ENCODE results near the gene SECISBP2.
"Not testable (repeated sequence)": the region's sequence is repeated elsewhere in the genome, so short reads cannot be mapped to it uniquely, and the experiment has no call there.

The SECISBP2 gene

DNA sequence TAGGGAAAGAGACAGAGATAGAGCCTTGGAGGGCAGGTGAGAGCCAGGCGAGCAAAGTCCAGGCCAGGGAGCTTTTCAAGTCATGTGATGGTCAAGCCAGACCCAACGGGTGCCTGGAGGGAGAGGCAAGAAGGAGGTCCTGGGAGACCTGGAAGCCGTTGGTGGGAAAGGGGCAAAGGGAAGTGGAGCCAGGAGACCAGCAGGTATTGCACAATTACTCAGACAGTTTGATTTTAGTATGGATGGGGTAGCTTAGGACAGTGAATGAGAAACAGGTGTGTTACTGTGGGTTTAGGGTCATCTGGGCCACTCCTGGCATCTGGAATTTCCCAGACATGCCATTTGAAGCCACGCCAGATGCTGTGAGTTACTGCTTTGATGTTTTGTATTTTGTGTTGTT is 5.1 kb downstream of the SECISBP2 start:
- H3K27ac ChIP-seq (ENCODE audit: insufficient read depth, low read depth, low read length, poor library complexity, severe bottlenecking): no peak overlapping the region

DNA sequence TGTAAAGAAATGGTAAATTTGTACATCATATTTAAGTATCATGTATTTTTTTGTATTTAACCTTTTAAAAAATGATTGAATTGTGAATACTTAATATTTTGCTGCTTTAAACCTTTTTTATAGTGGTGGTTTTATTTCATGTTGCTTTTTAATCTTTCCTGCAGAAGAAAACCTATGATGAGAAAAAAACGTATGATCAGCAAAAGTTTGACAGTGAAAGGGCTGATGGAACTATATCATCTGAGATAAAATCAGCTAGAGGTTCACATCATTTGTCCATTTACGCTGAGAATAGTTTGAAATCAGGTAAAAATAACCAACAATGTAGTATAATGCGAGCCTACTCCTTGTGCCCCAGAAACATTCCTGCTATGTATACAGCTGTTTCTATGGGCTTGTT is 7.4 kb downstream of the SECISBP2 start:
- H3K27me3 ChIP-seq (ENCODE audit: control insufficient read depth, insufficient read depth, low read length, poor library complexity, severe bottlenecking): no peaks in the 10 kb centered on the region
- 96% methylated on average over 3 of the region's 3 CpGs for WGBS, 2 experiments
- no peak overlapping the region for H3K4me3 ChIP-seq (ENCODE audit: insufficient read depth, low read depth, low read length)
- no peak overlapping the region for H3K27ac ChIP-seq (ENCODE audit: insufficient read depth, low read depth, low read length, poor library complexity, severe bottlenecking)
- peaks cover 15% of the 10 kb centered on the region for H3K36me3 ChIP-seq (ENCODE audit: control insufficient read depth, insufficient read depth, low read length)
- H3K4me1 ChIP-seq (ENCODE audit: control insufficient read depth, insufficient read depth, low read length): no peaks in the 10 kb centered on the region
- no peaks in the 10 kb centered on the region for H3K9me3 ChIP-seq (ENCODE audit: control insufficient read depth, low read length)

More for the DNA sequence above, 5.1 kb downstream of the SECISBP2 start:
- Histone ChIP-seq H3K36me3 (ENCODE audit: control insufficient read depth, insufficient read depth, low read length) (no peaks in the 10 kb centered on the region), H3K9me3 (ENCODE audit: control insufficient read depth, low read length) (no peaks in the 10 kb centered on the region), H3K4me3 (ENCODE audit: insufficient read depth, low read depth, low read length) (no peak overlapping the region), H3K27me3 (ENCODE audit: control insufficient read depth, insufficient read depth, low read length, poor library complexity, severe bottlenecking) (no peaks in the 10 kb centered on the region), H3K4me1 (ENCODE audit: control insufficient read depth, insufficient read depth, low read length) (peaks cover 4% of the 10 kb centered on the region)
- WGBS, 2 experiments: 92 to 94% methylated on average over 4 of the region's 4 CpGs

DNA sequence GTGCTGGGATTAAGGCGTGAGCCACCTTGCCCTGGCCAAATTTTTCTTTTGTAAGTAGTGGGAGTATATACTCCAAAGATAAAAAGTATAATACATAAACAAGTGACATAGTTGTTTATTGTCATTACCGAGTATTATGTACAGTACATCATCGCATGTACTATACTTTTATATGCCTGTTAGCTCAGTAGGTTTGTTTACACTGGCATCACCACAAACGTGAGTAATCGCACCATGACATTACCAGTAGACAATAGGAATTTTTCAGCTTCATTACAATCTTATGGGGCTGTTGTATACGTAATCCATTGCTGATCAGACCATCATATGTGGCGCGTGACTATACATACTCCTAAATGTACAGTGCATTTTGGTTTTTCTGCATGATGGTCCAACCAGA is 9.8 kb downstream of the SECISBP2 start:
- Histone ChIP-seq H3K36me3 (ENCODE audit: control insufficient read depth, insufficient read depth, low read length) (peaks cover 19% of the 10 kb centered on the region), H3K27me3 (ENCODE audit: control insufficient read depth, insufficient read depth, low read length, poor library complexity, severe bottlenecking) (no peaks in the 10 kb centered on the region), H3K27ac (ENCODE audit: insufficient read depth, low read depth, low read length, poor library complexity, severe bottlenecking) (no peak overlapping the region), H3K4me3 (ENCODE audit: insufficient read depth, low read depth, low read length) (no peak overlapping the region), H3K4me1 (ENCODE audit: control insufficient read depth, insufficient read depth, low read length) (no peaks in the 10 kb centered on the region), H3K9me3 (ENCODE audit: control insufficient read depth, low read length) (no peaks in the 10 kb centered on the region)
- 97 to 98% methylated on average over 7 to 8 of the region's 8 CpGs for WGBS, 2 experiments

DNA sequence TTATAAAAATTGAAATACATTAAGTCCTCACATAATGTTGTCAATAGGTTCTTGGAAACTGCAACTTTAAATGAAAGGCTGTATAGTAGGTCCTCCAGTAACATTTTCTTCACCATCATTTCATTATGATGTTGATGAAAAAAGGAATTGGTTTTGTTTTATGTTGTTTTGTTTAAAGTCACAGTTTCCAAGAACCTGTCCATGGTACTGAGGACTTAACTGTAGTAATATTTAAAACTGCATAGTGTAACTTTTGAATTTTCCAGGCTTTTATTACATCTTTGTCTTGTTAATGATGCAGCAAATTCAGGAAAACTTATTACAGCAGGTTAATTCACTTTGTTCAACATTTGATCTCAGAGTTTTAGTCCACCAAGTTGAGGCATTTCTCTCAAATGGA is 11.6 kb downstream of the SECISBP2 start:
- Histone ChIP-seq H3K27me3 (ENCODE audit: control insufficient read depth, insufficient read depth, low read length, poor library complexity, severe bottlenecking) (no peaks in the 10 kb centered on the region), H3K27ac (ENCODE audit: insufficient read depth, low read depth, low read length, poor library complexity, severe bottlenecking) (no peak overlapping the region), H3K4me3 (ENCODE audit: insufficient read depth, low read depth, low read length) (no peak overlapping the region), H3K9me3 (ENCODE audit: control insufficient read depth, low read length) (no peaks in the 10 kb centered on the region), H3K4me1 (ENCODE audit: control insufficient read depth, insufficient read depth, low read length) (no peaks in the 10 kb centered on the region), H3K36me3 (ENCODE audit: control insufficient read depth, insufficient read depth, low read length) (peaks cover 34% of the 10 kb centered on the region)

DNA sequence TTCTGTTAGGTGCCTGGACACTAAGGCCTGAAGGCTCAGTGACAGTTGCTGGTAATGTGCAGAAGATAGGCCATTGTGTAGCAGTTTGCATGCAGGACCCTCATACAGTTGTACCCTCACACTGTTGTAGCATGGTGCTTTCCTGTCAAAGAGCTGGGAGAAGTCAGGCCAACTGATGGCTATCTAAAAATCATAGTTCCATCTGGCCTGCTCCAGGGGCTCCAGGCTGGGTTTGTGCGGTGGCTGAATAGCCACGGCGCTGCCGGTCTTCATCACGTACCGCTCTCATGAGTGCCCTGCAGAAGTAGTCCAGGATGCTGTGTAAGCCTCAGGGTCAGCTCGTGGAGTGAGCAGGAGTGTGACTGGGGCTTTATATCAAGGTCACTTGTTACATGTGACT is 12.2 kb downstream of the SECISBP2 start:
- Histone ChIP-seq H3K36me3 (ENCODE audit: control insufficient read depth, insufficient read depth, low read length) (peaks cover 40% of the 10 kb centered on the region), H3K27me3 (ENCODE audit: control insufficient read depth, insufficient read depth, low read length, poor library complexity, severe bottlenecking) (no peaks in the 10 kb centered on the region), H3K9me3 (ENCODE audit: control insufficient read depth, low read length) (no peaks in the 10 kb centered on the region), H3K4me1 (ENCODE audit: control insufficient read depth, insufficient read depth, low read length) (no peaks in the 10 kb centered on the region), H3K4me3 (ENCODE audit: insufficient read depth, low read depth, low read length) (no peak overlapping the region), H3K27ac (ENCODE audit: insufficient read depth, low read depth, low read length, poor library complexity, severe bottlenecking) (no peak overlapping the region)
- WGBS, 2 experiments: 95 to 98% methylated on average over 7 of the region's 7 CpGs

DNA sequence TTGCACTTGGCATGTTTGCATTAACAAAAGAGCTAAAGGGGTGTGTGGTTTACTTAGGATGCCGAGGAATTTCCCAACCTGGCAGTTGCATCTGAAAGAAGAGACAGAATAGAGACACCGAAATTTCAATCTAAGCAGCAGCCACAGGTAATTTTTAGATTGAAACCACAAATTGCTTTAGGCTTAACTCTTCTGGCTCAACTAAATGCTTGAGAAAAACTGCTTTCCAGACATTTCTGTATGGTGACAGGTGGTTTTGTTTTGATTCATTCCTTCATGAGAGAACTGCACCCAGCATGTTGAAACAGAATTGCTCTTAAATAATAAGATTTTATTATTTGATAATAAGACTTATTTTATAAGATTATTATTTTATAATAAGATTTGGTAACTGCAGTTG is 21.5 kb downstream of the SECISBP2 start:
- Histone ChIP-seq H3K36me3 (ENCODE audit: control insufficient read depth, insufficient read depth, low read length) (peaks cover 46% of the 10 kb centered on the region), H3K9me3 (ENCODE audit: control insufficient read depth, low read length) (no peaks in the 10 kb centered on the region), H3K27ac (ENCODE audit: insufficient read depth, low read depth, low read length, poor library complexity, severe bottlenecking) (no peak overlapping the region), H3K27me3 (ENCODE audit: control insufficient read depth, insufficient read depth, low read length, poor library complexity, severe bottlenecking) (no peaks in the 10 kb centered on the region), H3K4me3 (ENCODE audit: insufficient read depth, low read depth, low read length) (no peak overlapping the region), H3K4me1 (ENCODE audit: control insufficient read depth, insufficient read depth, low read length) (no peaks in the 10 kb centered on the region)
- 95 to 97% methylated on average over 2 of the region's 2 CpGs for WGBS, 2 experiments

DNA sequence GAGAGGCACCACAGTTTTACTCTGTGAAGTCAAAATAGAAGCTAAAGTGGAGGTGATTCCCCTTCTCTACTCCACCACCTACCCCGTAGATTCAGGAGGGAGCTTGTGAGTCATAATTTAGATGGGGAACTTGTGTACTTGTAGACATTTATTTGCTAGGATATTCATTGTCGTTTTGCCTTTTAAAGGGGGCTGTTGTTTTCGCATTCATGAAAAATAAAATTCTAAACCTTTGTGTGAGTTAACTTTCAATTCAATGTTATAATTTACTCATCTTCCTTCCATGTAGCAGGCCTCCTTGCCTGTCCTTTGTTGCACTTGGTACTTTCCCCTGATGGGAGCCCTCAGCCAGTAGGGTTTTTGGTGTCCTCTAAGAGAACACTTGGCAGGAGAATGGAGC is 22.0 kb downstream of the SECISBP2 start:
- Histone ChIP-seq H3K4me1 (ENCODE audit: control insufficient read depth, insufficient read depth, low read length) (no peaks in the 10 kb centered on the region), H3K9me3 (ENCODE audit: control insufficient read depth, low read length) (no peaks in the 10 kb centered on the region), H3K36me3 (ENCODE audit: control insufficient read depth, insufficient read depth, low read length) (peaks cover 44% of the 10 kb centered on the region), H3K4me3 (ENCODE audit: insufficient read depth, low read depth, low read length) (no peak overlapping the region), H3K27me3 (ENCODE audit: control insufficient read depth, insufficient read depth, low read length, poor library complexity, severe bottlenecking) (no peaks in the 10 kb centered on the region), H3K27ac (ENCODE audit: insufficient read depth, low read depth, low read length, poor library complexity, severe bottlenecking) (no peak overlapping the region)
- WGBS, 2 experiments: 92 to 100% methylated on average over 1 to 3 of the region's 3 CpGs

DNA sequence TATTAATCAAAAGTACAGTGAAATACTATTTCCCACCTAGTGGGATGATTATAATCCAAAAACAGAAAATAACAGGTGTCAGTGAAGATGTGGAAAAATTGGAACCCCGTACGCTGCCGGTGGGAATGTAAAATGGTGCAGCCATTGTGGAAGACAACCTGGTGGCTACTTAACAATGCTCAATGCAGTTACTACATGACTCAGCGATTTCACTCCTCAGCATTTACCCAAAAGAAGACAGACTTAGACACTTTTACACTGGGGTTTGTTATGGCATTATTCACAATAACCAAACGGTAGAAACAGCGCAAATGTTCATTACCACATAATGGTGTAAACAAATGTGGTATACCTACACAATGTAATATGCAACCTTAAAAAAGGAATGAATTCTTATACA is 23.9 kb downstream of the SECISBP2 start:
- WGBS, 2 experiments: 93% methylated on average over 4 to 6 of the region's 6 CpGs
- Histone ChIP-seq H3K9me3 (ENCODE audit: control insufficient read depth, low read length) (no peaks in the 10 kb centered on the region), H3K4me1 (ENCODE audit: control insufficient read depth, insufficient read depth, low read length) (no peaks in the 10 kb centered on the region), H3K4me3 (ENCODE audit: insufficient read depth, low read depth, low read length) (no peak overlapping the region), H3K27ac (ENCODE audit: insufficient read depth, low read depth, low read length, poor library complexity, severe bottlenecking) (no peak overlapping the region), H3K27me3 (ENCODE audit: control insufficient read depth, insufficient read depth, low read length, poor library complexity, severe bottlenecking) (no peaks in the 10 kb centered on the region), H3K36me3 (ENCODE audit: control insufficient read depth, insufficient read depth, low read length) (peaks cover 51% of the 10 kb centered on the region)

DNA sequence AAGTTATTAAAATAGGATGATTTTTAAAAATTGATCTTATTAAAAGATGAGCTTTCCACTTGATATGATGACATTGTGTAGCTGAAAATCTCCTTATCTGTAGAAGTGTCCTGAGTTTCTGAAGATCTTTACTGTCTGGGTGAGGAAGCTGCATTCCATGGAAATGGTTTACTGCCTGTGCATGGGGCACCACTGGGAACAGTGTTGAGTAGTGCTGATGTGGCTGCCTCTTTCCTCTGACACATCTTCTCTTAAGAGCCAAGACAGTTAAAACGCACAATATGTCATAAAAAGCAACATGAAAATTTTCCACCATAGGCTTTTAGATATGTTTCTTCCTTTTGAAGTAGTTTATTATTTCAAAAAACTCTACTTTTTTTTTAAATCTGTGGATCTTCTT is 24.6 kb downstream of the SECISBP2 start:
- H3K36me3 ChIP-seq (ENCODE audit: control insufficient read depth, insufficient read depth, low read length): peaks cover 48% of the 10 kb centered on the region
- 90% methylated on average over 1 of the region's 1 CpG; no CpG with 5 or more reads in 1 of the 2 experiments for WGBS, 2 experiments
- no peak overlapping the region for H3K4me3 ChIP-seq (ENCODE audit: insufficient read depth, low read depth, low read length)
- no peaks in the 10 kb centered on the region for H3K27me3 ChIP-seq (ENCODE audit: control insufficient read depth, insufficient read depth, low read length, poor library complexity, severe bottlenecking)
- H3K9me3 ChIP-seq (ENCODE audit: control insufficient read depth, low read length): no peaks in the 10 kb centered on the region
- no peaks in the 10 kb centered on the region for H3K4me1 ChIP-seq (ENCODE audit: control insufficient read depth, insufficient read depth, low read length)
- H3K27ac ChIP-seq (ENCODE audit: insufficient read depth, low read depth, low read length, poor library complexity, severe bottlenecking): no peak overlapping the region

DNA sequence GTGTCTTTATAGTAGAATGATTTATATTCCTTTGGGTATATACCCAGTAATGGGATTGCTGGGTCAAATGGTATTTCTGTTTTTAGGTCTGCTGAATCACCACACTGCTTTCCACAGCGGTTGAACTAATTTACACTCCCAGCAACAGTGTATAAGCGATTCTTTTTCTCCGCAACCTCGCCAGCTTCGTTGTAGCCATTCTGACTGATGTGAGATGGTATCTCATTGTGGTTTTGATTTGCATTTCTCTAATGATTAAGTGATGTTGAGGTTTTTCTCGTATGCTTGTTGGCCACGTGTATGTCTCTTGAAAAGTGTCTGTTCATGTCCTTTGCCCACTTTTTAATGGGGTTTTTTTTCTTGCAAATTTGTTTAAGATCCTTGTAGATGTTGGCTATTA is 25.5 kb downstream of the SECISBP2 start:
- not testable (repeated sequence) for H3K27ac ChIP-seq (ENCODE audit: insufficient read depth, low read depth, low read length, poor library complexity, severe bottlenecking); H3K4me3 ChIP-seq (ENCODE audit: insufficient read depth, low read depth, low read length); H3K9me3 ChIP-seq (ENCODE audit: control insufficient read depth, low read length); H3K4me1 ChIP-seq (ENCODE audit: control insufficient read depth, insufficient read depth, low read length); H3K27me3 ChIP-seq (ENCODE audit: control insufficient read depth, insufficient read depth, low read length, poor library complexity, severe bottlenecking)
- peaks cover 49% of the 10 kb centered on the region for H3K36me3 ChIP-seq (ENCODE audit: control insufficient read depth, insufficient read depth, low read length)
- WGBS, 2 experiments: 93 to 97% methylated on average over 7 of the region's 7 CpGs

DNA sequence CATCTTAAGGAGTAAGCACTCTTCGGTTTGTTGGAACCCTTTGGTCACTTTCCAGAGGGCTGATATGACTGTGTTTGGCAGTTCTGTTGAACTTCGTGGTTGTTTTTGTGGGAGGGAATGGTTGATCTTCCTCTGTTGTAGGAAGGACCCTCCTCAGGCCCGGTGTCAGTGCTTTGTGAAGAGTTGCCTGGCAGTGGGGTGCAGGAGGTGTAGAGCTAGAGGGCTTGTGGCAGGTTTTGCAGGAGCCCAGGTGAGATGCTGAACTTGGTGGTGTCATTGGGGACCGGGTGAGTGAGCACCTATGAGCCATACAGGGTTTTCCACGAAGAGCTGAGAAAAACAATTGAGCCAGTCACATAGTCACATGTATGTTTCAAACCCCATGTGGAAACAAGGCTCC is 27.2 kb downstream of the SECISBP2 start:
- H3K36me3 ChIP-seq (ENCODE audit: control insufficient read depth, insufficient read depth, low read length): peaks cover 48% of the 10 kb centered on the region
- no peak overlapping the region for H3K27ac ChIP-seq (ENCODE audit: insufficient read depth, low read depth, low read length, poor library complexity, severe bottlenecking)
- no peak overlapping the region for H3K4me3 ChIP-seq (ENCODE audit: insufficient read depth, low read depth, low read length)
- H3K9me3 ChIP-seq (ENCODE audit: control insufficient read depth, low read length): no peaks in the 10 kb centered on the region
- H3K4me1 ChIP-seq (ENCODE audit: control insufficient read depth, insufficient read depth, low read length): no peaks in the 10 kb centered on the region
- WGBS, 2 experiments: 94 to 95% methylated on average over 5 of the region's 5 CpGs
- H3K27me3 ChIP-seq (ENCODE audit: control insufficient read depth, insufficient read depth, low read length, poor library complexity, severe bottlenecking): no peaks in the 10 kb centered on the region

All from ectodermal cell (in vitro differentiated cells).